Measurements from ENCODE around the gene UXS1. TPM values are rescaled to one million over a fixed set of nuclear protein-coding genes. Genes with fewer than 3 reads are reported as not detected.
"Not testable (repeated sequence)": the region's sequence is repeated elsewhere in the genome, so short reads cannot be mapped to it uniquely, and the experiment has no call there.

The UXS1 gene
- total RNA-seq, 1 donor: 40.1 TPM

DNA sequence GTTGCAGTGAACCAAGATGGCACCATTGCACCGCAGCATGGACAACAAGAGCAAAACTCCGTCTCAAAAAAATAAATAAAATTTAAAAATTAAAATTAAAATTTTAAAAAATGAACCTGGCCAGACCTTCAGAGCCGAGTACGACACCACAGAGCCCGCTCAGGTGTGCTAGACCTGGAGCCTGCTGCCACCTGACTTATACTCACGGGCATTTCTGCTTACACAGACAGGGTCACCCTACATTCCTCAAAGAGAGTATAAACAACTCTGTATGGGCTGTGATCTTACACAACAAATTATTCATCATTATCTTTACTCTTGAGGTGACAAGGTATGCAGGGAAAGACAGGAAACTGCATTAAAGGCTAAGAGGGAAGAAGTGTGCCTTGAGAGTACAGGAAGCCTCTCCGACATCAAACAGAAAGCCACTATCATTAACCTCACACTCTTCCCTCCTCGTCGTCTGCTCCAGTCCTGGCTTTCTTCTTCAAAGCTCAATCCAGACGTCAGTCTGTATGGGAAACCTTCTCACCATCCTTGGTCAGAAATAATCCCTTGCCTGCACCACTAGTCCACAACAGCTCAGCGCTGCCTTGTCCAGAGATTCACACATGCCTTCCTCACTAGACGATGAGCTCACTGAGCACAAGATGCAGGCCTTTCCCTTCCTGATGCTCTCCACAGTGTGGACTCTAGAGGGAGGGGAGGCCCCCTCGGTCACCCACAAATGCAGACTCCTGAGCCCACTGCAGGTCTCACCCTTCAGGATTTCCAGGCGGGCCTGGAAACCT is 56.2 kb downstream of the UXS1 start:
- no peak for DNase-seq (ENCODE audit: low read depth in 2 of 3, low spot score in 2 of 3)

DNA sequence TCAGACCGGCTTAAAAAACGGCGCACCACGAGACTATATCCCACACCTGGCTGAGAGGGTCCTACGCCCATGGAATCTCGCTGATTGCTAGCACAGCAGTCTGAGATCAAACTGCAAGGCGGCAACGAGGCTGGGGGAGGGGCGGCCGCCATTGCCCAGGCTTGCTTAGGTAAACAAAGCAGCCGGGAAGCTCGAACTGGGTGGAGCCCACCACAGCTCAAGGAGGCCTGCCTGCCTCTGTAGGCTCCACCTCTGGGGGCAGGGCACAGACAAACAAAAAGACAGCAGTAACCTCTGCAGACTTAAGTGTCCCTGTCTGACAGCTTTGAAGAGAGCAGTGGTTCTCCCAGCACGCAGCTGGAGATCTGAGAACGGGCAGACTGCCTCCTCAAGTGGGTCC is 62.9 kb downstream of the UXS1 start:
- not testable (repeated sequence) for DNase-seq (ENCODE audit: low read depth in 2 of 3, low spot score in 2 of 3)

DNA sequence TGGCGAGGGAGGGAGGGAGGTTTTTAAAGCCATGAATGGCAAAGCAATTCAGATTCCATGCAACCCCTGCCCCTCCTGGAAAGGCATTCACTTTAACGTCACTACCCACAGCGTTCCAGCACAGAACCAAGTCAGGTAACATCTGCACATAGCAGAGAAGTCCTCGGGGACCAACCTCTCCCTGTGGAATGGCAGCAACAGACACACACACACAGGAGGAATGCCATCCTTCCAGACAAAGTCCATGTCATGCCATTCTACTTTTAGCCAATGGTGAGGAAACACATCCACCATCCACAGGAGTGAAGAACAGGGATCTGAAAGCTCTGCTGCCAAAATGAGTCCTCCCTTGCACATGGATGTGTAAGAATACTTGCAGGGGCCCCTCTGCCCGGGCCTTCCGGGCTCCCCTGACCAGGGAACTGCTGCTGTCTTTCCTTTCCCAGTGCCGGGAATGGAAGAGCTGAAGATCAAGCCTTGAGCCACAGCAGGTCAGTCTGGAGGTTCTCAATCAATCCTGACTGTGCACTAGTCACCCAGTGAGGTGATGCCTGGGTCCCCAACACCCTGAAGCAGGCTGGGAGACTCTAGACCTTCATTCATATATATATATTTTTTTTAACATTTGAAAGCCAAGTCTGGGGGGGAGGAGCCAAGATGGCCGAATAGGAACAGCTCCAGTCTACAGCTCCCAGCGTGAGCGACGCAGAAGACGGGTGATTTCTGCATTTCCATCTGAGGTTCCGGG is 63.7 kb downstream of the UXS1 start:
- DNase-seq (ENCODE audit: low read depth in 2 of 3, low spot score in 2 of 3): no peak

DNA sequence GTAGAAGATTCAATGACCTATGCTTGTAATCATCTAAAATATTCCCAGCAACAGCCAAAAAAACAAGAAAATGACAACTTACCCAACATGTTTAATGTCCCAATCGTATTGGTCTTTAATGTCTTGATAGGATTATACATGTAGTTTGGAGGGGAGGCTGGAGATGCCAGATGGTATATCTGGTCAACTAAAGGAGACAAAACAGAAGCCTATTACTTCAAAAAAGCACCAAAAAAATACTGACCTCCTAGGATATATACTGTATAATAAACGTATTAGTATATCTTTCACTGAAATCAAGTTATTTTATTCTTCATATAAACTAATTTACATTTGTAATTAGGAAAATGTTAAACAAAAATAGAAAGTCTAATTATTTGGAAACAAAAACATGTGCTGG is 64.5 kb downstream of the UXS1 start:
- no peak for DNase-seq (ENCODE audit: low read depth in 2 of 3, low spot score in 2 of 3)

DNA sequence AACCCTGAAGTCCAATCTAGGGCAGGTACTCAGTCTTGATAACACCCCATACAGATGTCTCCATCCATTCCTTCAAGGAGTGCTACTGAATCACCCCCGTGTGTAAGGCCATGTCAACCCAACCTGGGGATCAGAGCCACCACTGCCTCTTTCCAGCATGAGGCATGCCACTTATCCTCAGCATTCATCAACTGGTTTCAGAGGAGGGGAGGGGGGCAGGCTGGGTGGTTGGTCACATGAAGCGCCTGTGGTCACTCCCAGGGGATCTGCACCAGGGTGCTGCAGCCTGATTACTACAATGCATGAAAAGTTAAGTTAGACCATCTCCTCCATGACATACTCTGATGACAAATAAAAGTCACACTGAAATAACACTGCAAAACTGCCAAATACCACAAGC is 65.0 kb downstream of the UXS1 start:
- DNase-seq (ENCODE audit: low read depth in 2 of 3, low spot score in 2 of 3): no peak

DNA sequence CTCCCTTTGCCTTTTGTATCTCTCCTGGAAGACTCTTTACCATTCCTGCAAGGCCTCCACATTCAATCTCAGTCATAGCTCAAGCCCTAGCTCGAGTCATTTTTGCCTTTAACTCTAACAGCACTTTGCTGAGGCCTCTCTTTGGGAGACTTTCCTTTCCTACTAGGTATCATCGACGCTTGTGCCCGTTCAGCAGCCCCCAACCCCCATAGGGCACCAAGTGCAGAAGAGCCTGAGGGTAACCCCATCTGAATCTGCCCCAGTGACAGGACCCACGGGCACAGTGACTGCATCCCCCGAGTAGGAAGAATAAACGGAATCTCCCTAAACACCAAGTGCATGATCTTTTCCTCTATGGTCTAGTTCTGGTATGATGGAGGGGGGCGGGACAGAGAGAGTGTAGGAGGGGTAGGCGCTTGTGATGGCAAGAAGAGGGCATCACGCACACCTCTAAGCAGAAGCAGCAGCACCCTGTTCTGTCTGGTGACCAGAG is 66.3 kb downstream of the UXS1 start:
- no peak for DNase-seq (ENCODE audit: low read depth in 2 of 3, low spot score in 2 of 3)

DNA sequence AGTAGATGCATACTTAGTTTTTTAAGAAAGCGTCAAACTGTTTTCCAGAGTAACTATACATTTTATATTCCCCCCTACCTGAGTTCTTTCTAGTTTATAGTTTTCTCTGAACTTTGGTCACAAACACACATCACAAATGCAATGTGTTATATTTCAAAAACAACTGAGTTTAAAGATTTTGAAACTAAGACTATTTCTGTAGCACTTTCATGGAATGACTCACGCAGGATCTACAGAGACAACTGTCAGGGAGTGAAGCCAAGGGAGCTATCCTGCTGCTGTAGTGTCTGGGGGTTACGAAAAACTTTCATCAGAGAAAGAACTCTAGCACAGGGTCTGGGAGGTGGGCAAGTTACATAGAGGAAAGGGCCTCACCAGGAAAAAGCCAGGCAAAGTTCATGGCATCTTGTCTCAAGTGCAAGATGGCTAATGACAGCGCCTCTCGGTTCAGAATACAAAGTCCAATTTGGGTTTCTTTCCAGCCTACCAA is 66.8 kb downstream of the UXS1 start:
- DNase-seq (ENCODE audit: low read depth in 2 of 3, low spot score in 2 of 3): no peak

DNA sequence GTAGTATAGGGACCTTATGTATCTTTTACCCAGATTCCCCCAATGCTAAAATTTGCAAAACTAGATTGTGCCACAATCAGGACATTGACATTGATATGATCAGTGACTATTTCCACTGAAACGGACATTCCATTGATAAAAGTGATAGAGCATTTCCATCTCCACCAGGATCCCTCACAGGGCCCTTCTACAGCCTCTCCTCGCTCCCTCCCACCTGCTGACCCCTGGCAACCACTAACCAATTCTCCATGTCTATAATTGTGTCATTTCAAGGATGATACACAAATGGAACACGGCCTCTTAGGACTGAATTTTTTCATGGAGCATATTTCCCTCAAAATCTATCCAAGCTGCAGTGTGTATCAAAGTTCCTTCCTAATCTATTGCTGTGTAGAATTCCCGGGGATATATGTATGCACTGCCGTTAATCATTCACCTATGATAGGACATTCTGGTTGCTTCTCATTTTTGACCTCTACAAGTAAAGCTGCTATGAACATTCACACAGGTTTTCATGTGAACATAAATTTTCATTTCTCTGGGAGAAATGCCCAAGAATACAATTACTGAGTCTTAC is 67.3 kb downstream of the UXS1 start:
- no peak for DNase-seq (ENCODE audit: low read depth in 2 of 3, low spot score in 2 of 3)

DNA sequence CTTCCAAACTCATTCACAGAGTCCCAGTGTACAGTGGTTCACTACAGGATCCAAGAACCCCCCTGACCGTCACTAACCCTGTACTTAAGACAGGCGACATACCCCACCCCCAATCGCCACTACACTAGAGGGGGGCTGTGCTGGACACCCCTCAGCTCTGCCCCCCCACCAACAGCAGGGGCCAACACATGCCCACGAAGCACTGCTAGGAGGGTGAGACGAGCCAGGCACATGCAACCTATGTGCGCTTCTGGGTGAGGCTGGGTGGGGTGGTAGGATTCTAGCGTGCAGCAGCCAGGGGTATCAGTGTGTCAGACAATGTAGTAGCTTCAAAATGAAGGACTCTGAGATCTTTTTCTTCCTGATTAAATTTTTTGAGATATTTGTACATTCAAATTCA is 67.8 kb downstream of the UXS1 start:
- DNase-seq (ENCODE audit: low read depth in 2 of 3, low spot score in 2 of 3): no peak

DNA sequence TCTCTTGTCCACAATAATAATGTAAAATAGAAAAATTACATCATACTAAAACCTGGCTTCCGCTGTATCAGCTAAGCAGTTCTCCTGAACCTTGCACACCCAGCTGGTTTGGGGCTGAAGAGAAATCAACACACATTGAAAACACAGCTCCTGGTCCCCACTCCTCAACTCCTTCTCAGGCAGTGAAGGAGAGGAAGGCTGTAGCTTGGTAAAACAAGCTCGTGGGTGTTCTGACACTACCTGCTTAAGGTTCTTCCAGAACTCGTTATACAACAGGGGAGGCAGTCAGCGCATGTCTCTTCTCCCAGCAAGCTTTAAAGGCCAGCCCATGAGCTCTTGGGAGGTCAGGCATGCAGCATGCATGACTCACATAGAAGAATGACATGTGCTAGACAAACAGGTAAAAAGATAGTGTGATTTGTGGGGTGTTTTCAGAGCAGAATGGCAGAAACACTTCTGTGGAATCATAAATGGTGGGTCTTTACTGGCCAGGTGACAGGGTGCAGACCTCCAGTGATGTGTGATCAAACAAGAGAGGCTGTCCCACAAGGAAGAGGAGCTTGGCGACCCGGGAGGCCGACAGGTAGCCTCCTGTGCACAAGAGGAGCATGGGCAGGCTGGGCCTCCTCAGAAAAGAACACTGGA is 69.1 kb downstream of the UXS1 start:
- DNase-seq (ENCODE audit: low read depth in 2 of 3, low spot score in 2 of 3): no peak

DNA sequence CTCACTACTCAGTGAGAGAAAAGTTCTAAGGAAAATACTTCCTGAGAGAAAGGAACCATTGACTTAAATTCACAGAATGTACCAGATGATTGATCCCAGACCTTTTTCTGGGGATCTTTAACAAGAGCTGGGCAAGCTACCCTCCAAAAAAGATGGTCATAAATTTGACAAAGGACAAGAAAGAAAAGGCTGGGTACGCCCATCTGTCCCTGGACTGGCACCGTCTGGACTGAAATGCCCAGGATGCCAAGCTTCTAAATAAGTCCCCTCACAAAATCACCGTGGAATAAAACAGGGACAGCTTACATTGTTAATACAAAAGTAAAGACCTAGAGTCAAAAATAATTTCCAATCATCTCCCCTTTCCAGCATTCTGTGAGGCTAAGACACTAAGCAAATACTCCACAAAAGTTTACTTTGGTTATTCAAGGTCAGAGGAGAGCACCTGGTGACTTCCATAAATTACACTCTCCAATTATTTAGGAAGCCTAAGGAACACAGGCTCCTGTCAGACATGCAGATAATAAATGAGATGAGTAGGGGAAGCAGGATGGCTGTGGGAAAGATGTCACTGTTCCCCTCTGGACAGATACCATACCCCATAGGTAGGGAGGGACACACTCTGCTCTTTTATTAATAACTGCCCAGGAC is 69.9 kb downstream of the UXS1 start:
- no peak for DNase-seq (ENCODE audit: low read depth in 2 of 3, low spot score in 2 of 3)

DNA sequence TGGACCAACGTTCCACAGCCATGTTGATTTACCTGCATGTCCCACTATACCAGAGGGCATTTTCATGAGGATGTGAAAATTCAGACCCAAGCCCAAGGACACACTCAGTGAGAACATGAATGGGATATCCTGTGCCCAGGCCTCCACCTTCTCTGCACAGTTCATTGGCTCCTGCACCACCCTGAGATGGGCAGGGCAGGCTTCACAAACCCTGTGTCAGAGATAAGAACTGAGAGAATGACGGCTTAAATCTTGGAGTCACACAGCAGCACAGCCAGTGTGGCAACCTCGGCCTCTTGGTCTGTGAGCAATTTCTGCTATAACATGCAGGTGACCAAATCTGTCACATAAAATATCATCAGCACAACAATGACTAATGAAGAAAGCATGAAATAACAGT is 71.9 kb downstream of the UXS1 start:
- no peak for DNase-seq (ENCODE audit: low read depth in 2 of 3, low spot score in 2 of 3)

DNA sequence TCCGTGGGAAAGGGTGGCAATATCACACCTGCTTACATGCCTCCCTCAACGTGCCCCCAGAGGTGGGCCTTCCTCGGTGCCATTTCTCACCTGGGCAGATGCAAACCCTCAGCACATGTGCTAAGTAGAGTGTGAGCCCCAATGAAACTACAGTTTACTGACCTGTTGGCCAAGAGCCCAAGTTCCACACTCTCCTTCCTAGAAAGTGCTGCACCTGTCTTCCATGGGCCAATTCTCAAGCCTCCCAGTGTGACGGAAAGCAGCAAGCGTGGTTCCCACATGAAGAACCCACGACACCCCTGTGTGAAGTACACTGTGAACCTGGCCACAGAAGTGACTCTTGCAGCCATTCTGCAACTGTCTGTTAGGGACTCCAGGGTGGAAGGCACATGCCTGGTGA is 73.7 kb downstream of the UXS1 start:
- no peak for DNase-seq (ENCODE audit: low read depth in 2 of 3, low spot score in 2 of 3)

DNA sequence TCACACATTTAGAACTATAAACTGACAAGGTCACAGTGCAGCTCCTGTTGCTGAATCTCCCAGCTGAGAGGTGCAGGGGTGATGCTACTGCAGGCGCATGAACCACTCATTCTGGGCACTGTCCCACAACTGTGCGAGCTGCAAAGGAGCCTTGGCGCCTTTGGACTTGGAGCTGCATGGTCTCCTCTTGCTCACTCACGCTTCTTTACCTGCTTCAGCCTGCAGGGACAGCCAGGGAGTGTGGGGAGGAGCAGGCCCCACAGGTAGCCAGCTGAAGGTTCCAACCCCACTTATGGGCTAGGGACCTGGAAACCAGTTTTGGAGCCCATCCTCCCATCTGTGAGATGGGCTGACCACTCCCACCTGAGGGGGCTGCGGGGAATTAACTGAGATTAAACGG is 75.0 kb downstream of the UXS1 start:
- DNase-seq (ENCODE audit: low read depth in 2 of 3, low spot score in 2 of 3): no peak

DNA sequence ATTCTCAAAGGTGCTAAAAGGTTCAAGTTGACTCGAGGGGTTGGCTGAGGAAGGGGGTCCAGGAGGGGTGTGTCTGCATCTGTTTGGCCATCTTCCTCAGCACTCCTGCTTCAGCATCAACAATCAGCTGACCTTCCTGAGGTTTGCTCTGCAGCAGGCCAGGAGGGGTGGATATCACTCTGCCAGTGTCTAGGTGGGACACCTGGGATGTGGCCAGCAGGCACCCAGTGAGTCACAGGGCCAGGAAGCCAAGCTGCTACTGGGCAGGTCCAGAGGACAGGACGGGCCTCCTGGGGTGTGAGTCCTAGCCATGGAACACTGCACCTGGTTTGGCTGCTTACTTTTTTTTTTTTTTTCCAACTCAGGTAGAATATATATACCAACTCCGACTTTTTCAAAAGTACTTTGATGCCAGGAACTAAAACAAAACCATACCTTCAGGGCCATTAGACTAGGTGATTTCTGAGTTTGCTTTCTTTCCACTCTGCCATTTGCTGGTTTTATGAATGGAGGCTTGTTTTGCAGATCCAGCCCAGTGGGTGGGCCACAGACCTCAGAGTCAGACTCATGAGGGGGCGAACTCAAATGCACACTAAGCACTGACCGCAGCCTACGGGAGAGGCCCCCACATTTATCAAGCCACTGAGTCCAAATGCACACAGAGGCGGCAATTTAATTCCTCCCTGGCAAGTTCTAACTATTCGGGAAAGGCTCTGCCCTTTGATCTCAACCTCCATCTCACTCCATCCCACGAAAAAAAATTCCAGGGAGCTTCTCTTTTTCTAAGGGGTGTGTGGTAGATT is 76.0 kb downstream of the UXS1 start:
- no peak for DNase-seq (ENCODE audit: low read depth in 2 of 3, low spot score in 2 of 3)

DNA sequence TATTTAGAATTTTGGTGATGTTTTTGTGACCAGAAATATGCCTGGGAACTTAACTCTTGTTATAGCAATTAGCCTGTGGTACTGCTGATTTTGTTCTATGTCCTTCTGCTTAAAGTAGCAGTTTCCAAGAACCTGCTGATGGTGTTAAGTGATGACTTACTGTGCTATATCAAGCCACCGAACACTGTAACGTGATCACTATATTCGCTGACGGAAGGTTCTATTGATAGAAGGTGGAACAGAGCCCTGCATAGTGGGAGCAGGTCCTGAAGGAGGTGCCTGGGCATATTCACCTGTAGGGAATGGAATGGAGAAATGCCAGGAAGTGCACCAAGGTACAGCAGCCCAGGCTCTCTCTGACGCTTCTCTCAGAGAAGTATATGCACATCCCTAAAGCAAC is 76.8 kb downstream of the UXS1 start:
- DNase-seq (ENCODE audit: low read depth in 2 of 3, low spot score in 2 of 3): no peak

DNA sequence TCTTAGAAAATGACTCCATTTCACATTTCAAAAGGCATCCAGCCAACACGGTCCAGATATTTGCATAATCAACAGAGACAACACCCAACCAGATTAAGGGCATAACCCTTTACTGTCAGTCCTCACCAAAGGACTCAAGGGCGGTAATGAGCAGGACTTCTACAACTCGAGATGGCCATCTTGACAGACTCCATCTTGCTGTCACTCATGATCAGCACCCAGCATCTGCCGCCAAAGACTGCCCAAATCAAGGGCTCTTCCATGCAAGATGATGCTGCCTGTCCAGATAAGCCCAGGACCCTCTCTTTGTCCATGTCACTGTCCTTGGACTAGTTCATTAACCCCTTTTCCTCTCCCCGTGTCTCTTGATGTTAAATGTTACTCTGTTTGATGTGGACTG is 77.9 kb downstream of the UXS1 start:
- DNase-seq (ENCODE audit: low read depth in 2 of 3, low spot score in 2 of 3): no peak

DNA sequence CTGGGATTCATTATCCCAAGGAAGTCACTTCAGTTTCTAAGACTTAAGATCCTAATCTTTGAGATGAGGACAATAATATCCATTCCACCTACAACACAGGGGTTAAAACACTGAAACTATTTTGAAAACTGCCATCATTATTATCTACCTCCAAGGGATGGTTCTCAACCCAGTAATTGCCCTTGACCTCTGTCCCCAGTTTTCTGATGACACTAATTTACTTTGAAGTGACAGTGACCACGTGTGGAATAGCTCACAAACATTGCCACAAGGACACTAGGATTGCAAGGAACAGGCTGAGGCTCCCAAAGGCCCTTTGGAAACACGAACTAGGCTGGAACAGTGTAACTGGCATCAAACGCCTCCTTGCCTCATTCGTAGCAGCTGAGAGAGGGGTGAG is 78.4 kb downstream of the UXS1 start:
- no peak for DNase-seq (ENCODE audit: low read depth in 2 of 3, low spot score in 2 of 3)

DNA sequence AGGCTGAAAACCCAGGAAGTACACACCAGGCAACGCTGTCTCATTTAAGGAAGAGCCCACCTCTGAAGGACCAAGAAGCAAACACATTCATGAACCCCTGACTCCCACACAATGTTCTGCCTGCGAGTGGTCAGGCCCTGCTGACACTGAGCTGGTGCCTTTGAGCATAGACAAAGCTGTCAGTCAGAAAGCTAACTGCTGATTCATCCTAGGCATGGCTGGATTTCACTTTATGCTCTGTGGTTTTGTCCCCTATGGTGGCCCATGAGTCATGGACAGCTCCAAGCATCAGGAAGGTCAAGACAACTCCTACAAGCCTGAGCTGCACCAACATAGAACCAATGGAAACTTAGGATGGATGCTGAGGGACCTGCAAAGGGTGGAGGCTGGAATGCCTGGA is 78.9 kb downstream of the UXS1 start:
- DNase-seq (ENCODE audit: low read depth in 2 of 3, low spot score in 2 of 3): no peak

DNA sequence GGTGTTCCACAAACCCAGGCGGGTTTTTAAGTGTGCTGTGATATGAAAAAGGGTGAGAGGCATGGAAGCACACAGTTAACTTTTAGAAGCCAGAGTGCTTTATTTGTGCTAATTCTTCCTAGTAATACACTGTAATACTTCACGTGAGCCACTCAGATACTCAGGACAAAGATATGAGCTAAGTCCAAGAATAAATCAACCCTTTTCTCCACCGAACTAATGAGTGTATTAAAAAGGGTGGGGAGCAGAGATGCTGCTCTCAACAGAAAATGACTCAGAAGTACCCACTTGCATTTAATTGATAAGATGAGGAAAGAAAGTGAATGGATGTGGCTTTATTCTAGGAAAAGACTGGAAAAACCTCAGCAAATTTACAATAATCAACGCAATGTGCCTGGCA is 79.9 kb downstream of the UXS1 start:
- no peak for DNase-seq (ENCODE audit: low read depth in 2 of 3, low spot score in 2 of 3)

All from hematopoietic multipotent progenitor cell (in vitro differentiated cells).